Measurements from ENCODE around the gene TGFBR3. TPM values are rescaled to one million over a fixed set of nuclear protein-coding genes. Genes with fewer than 3 reads are reported as not detected.

Gene TGFBR3
- polyA plus RNA-seq, 3 donors: 91.8 to 124 (median 95.6) TPM

DNA sequence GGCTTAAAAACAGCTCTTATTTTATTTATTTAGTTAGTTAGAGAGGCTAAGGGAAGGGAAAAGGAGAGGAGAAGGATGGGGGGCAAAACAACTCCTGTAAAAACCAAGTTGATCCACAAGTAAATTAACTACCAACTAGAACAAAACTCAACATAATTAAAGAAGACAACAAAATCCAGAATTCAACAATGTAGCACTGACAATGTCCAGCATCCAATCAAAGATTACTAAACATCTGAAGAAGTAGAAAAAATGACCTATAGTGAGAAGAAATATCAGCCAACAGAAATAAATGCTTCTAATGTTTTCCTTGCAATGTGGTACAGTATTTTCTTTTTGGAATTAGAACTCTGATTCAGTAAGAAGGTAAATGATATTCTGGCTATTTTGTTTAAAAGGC, 225.2 kb downstream of the TGFBR3 start:
- DNase-seq (ENCODE audit: extremely low read depth in 1 of 11, low read depth in 9 of 11, low spot score in 4 of 11): no peak

DNA sequence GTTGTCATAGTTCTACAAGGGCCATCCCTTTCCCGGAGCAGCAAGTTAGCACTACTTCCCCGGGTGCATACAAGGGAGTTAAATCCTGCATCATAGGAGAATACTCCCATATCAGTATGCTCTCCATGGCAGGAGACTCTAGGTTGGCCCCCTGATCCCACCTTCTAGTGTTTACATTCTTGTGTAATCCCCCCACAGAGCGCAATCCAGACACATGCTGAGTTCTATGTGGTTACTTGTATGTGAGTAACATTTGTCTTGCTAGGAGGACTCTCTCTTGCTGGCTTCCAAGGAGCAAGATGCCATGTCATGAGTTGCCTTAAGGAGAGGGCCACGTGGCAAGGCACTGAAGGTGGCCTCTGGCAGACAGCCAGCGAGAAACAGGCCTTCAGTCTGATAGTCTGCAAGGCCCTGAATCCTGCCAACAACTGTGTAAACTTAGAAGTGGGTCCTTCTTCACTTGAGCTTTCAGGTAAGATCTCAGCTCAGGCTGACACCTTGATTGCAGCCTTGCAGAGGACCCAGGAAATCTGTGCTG, 230.0 kb downstream of the TGFBR3 start:
- DNase-seq (ENCODE audit: extremely low read depth in 1 of 11, low read depth in 9 of 11, low spot score in 4 of 11): no peak

GRCh38 chr1:91653183-91653582, 232.8 kb downstream of the TGFBR3 start:
- DNase-seq (ENCODE audit: extremely low read depth in 1 of 11, low read depth in 9 of 11, low spot score in 4 of 11): no peak

GRCh38 chr1:91651661-91652071, 234.3 kb downstream of the TGFBR3 start:
- DNase-seq (ENCODE audit: extremely low read depth in 1 of 11, low read depth in 9 of 11, low spot score in 4 of 11): peak in 5 of 11 donors; percentile 23 to 41 (median 38)

- DNase-seq (ENCODE audit: extremely low read depth in 1 of 11, low read depth in 9 of 11, low spot score in 4 of 11): no peak
These were observed 234.7 kb downstream of the TGFBR3 start for GRCh38 chr1:91651243-91651642.

- peak in 5 of 11 donors; percentile 18 to 49 (median 31) for DNase-seq (ENCODE audit: extremely low read depth in 1 of 11, low read depth in 9 of 11, low spot score in 4 of 11)
These were observed 235.2 kb downstream of the TGFBR3 start for GRCh38 chr1:91650764-91651163.

DNA sequence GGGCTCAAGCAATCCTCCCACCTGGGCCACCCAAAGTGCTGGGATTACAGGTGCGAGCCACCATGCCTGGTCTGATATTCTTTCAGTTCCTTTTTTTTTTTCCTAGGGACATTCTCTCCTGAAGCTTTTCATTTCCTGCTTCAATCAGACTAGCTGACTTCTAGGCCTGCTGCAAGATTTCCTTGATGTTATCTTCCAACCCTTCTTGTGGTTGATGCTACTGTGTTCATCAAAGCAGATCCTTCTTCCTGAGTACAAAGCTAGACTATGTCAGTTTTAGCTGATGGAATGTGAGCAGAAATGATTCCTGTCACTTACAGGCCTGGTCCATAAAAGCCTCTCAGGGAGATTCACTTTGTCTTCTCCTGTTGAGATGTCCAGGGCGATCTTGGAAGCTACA, 238.9 kb downstream of the TGFBR3 start:
- no peak for DNase-seq (ENCODE audit: extremely low read depth in 1 of 11, low read depth in 9 of 11, low spot score in 4 of 11)

DNA sequence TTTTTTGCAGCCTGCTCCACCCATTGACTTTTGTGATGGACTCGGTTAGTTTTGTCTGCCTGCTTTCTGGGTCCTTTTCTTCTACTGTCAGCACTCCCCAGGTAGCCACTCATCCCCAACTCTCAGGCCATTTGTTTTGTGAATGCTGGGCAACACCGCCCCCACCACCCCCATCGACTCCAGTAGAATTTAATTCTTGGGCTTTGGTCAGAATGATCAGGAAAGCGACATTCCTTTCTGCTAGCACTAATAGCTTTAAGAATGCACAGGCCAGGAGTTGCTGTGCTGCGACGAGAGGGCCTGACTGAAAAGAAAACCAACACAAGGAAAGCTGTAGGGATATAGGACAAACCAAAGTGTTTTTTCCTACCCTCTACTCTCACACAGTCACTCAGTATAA, 240.9 kb downstream of the TGFBR3 start:
- DNase-seq (ENCODE audit: extremely low read depth in 1 of 11, low read depth in 9 of 11, low spot score in 4 of 11): peak in 3 of 11 donors; percentile 15 to 29 (median 20)

GRCh38 chr1:91643431-91643830, 242.5 kb downstream of the TGFBR3 start:
- DNase-seq (ENCODE audit: extremely low read depth in 1 of 11, low read depth in 9 of 11, low spot score in 4 of 11): no peak

DNA sequence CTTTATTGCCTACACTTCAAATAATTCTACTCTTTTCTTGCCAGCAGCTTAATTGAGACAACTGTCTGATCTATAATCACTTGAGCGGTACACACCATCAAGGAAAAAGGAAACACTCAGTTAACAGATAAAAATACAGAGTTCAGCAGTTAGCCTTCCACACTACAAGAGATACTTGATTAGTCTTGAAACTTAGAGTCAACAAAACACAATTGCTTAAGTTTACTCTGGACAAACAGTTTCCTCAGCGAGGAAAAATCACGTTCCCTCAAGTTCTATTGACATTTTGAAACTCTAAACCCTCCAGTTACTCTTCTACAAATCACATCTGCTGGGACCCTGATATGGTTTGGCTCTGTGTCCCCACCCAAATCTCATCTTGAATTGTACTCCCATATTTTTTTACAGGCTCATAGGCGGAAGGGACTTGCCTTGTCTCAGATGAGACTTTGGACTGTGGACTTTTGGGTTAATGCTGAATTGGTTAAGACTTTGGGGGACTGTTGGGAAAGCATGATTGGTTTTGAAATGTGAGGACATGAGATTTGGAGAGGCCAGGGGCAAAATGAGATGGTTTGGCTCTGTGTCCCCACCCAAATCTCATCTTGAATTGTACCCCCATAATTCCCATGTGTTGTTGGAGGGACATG, 244.9 kb downstream of the TGFBR3 start:
- no peak for DNase-seq (ENCODE audit: extremely low read depth in 1 of 11, low read depth in 9 of 11, low spot score in 4 of 11)

DNA sequence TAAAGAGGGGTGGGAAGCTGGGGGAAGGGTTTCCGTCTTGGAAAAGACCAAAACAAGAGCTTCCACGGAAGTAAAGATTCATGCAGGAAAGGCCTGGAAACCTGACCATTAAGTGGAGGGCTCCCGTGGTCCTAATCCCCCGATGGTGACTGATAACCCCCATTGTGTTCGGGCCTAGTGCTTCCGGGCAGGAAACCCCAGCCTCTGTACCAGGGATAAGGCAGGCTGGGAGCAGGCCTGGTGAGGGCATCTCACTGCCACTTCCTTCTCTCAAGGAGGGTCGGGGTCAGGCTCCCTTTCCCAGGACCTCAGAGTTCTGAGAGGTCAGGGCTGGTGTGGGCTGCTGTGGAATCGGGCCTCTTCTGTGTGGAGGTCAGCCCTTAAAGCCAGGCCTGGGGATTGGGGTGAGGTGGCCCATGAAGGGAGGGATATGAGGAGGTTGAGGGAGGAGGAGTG, 248.4 kb downstream of the TGFBR3 start:
- no peak for DNase-seq (ENCODE audit: extremely low read depth in 1 of 11, low read depth in 9 of 11, low spot score in 4 of 11)

DNA sequence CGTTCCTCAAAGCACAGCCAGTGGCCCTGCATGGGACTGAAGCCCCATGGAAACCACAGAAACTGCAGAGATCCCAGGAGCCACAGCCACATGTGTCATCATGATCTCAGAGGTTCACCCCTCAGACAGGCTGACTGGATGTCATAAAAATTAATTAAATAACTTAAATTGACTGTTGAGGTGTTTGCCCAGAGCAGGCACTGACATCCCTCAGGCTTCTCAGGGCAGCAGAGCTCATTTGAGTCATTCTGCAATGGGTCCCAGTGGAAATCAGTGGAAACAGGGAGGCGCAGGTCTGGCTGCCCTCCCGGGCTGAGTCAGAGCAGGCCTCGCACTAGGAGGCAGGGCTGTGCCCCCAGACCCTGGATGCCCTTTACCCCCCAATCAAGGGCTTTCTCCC, 250.2 kb downstream of the TGFBR3 start:
- no peak for DNase-seq (ENCODE audit: extremely low read depth in 1 of 11, low read depth in 9 of 11, low spot score in 4 of 11)

- DNase-seq (ENCODE audit: extremely low read depth in 1 of 11, low read depth in 9 of 11, low spot score in 4 of 11): no peak
These were observed 252.5 kb downstream of the TGFBR3 start for GRCh38 chr1:91633438-91633837.

GRCh38 chr1:91631718-91632330, 254.1 kb downstream of the TGFBR3 start:
- DNase-seq (ENCODE audit: extremely low read depth in 1 of 11, low read depth in 9 of 11, low spot score in 4 of 11): no peak

GRCh38 chr1:91630803-91631202, 255.1 kb downstream of the TGFBR3 start:
- no peak for DNase-seq (ENCODE audit: extremely low read depth in 1 of 11, low read depth in 9 of 11, low spot score in 4 of 11)

Other genes starting within 250 kb of the TGFBR3 start
- gene BRDT, start 63.2 kb upstream of the TGFBR3 start, polyA plus RNA-seq (ENCODE audit: insufficient read length in 3 of 3): not detected
- gene EPHX4, start 143.8 kb upstream of the TGFBR3 start, polyA plus RNA-seq (ENCODE audit: insufficient read length in 3 of 3): 1 to 10 TPM; 1.5 to 1.6 (median 1.6) TPM
- 1 to 10 TPM in 1 of 3 donors, under 1 TPM in 2; 0.64 to 1.1 (median 0.80) TPM for gene SETSIP, start 189.3 kb upstream of the TGFBR3 start, polyA plus RNA-seq (ENCODE audit: insufficient read length in 3 of 3)
- gene BTBD8, start 194.2 kb upstream of the TGFBR3 start, polyA plus RNA-seq (ENCODE audit: insufficient read length in 3 of 3): 1 to 10 TPM; 5.1 to 7.7 (median 7.3) TPM

All from renal cortex interstitium (tissue), 11 donors.